ENCODE measurements around the gene OR11H6.
"Not testable (repeated sequence)": the region's sequence is repeated elsewhere in the genome, so short reads cannot be mapped to it uniquely, and the experiment has no call there.

- not testable (repeated sequence) for TF ChIP-seq CTCF (conservative IDR thresholded peaks at IDR 0.05 in 1 of 2, IDR thresholded peaks at IDR 0.05 in 1 of 2; ENCODE audit: low read depth in 1 of 2, low read length in 2 of 2); EZH2 (IDR thresholded peaks at IDR 0.05; ENCODE audit: low read length, missing control alignments)
Measured at GRCh38 chr14:20264361-20264760, 40.9 kb downstream of the OR11H6 start.
